ENCODE data around the gene CXCR1. TPM values are rescaled to one million over a fixed set of nuclear protein-coding genes. Genes with fewer than 3 reads are reported as not detected.

The CXCR1 gene
- polyA plus RNA-seq, 1 of the 3 experiments (the other 2 are of a cell fraction): not detected

GRCh38 chr2:218192902-218193430 lies 26.2 kb upstream of the CXCR1 start:
- Histone ChIP-seq H3K9me2 (no peaks in the 10 kb centered on the region), H3K27ac (ENCODE audit: low read depth in 2 of 2, low read length in 1 of 2) (no peak overlapping the region), H4K20me1 (ENCODE audit: insufficient read depth) (no peaks in the 10 kb centered on the region), H3K4me1 (ENCODE audit: control insufficient read depth in 1 of 2, insufficient read depth in 2 of 2, low read depth in 1 of 2, low read length in 1 of 2) (no peaks in the 10 kb centered on the region), H3K27me3 (ENCODE audit: insufficient read depth) (no peaks in the 10 kb centered on the region; the same call in 1 of the 2 replicates), H3K4me3 (ENCODE audit: low read depth in 2 of 2, low read length in 1 of 2) (no peak overlapping the region), H3K9me3 (no peaks in the 10 kb centered on the region), H3F3A (replicated peaks; ENCODE audit: insufficient read depth) (no peaks in the 10 kb centered on the region), H3K4me2 (no peak overlapping the region), H2AFZ (ENCODE audit: low read depth) (no peak overlapping the region), H3K9ac (no peak overlapping the region), H3K79me2 (ENCODE audit: insufficient read depth) (no peaks in the 10 kb centered on the region), H3K36me3 (replicated peaks in 1 of 2; ENCODE audit: control insufficient read depth in 1 of 2, insufficient read depth in 2 of 2, low read length in 1 of 2) (no peaks in the 10 kb centered on the region)
- CTCF ChIA-PET: no interaction called here
- POLR2A ChIA-PET: no interaction called here
- no peak for DNase-seq
- TF ChIP-seq POLR2AphosphoS5 (IDR thresholded peaks at IDR 0.05; ENCODE audit: low read depth, low read length) (no peak), RCOR1 (IDR thresholded peaks at IDR 0.05; ENCODE audit: low read length) (no peak), PBX3 (IDR thresholded peaks at IDR 0.05) (no peak), NRF1 (IDR thresholded peaks at IDR 0.05; ENCODE audit: low read depth, low read length) (no peak)
- TF ChIP-seq, protein P1, sequence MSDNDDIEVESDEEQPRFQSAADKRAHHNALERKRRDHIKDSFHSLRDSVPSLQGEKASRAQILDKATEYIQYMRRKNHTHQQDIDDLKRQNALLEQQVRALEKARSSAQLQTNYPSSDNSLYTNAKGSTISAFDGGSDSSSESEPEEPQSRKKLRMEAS (IDR thresholded peaks at IDR 0.05; ENCODE audit: low read depth): no peak
- WGBS (ENCODE audit: low lambda C conversion rate): 78% methylated on average over 3 of the region's 3 CpGs

- CTCF ChIA-PET: interaction anchor here (1.8 kb wide), 1 partner anchor 21 kb away, joined by 5 read pairs; no protein-coding TSS in a partner anchor
- TF ChIP-seq ZBTB33 (IDR thresholded peaks at IDR 0.05; ENCODE audit: borderline replicate concordance, low read depth) (no peak), CHD2 (IDR thresholded peaks at IDR 0.05; ENCODE audit: low read length, partially characterized antibody) (no peak), MXI1 (IDR thresholded peaks at IDR 0.05; ENCODE audit: low read depth, low read length) (no peak), NRF1 (IDR thresholded peaks at IDR 0.05; ENCODE audit: low read depth, low read length) (no peak), TAF1 (IDR thresholded peaks at IDR 0.05; ENCODE audit: borderline replicate concordance, low read depth, low read length) (no peak), GATA2 (CRISPR knock-in tag; IDR thresholded peaks at IDR 0.05) (no peak), EZH2phosphoT487 (IDR thresholded peaks at IDR 0.05; ENCODE audit: borderline replicate concordance, low read depth) (no peak), RCOR1 (IDR thresholded peaks at IDR 0.05; ENCODE audit: low read length) (no peak), YY1 (IDR thresholded peaks at IDR 0.05; ENCODE audit: low read depth) (no peak), MEF2A (IDR thresholded peaks at IDR 0.05; ENCODE audit: borderline replicate concordance, low read depth) (no peak), RXRA (IDR thresholded peaks at IDR 0.05; ENCODE audit: borderline replicate concordance, low read depth) (no peak), EP300 (IDR thresholded peaks at IDR 0.05; ENCODE audit: borderline replicate concordance in 1 of 2, low read depth in 1 of 2, low read length in 1 of 2) (no peak), USF2 (IDR thresholded peaks at IDR 0.05; ENCODE audit: borderline replicate concordance, low read depth, low read length) (no peak), FOSL2 (IDR thresholded peaks at IDR 0.05; ENCODE audit: borderline replicate concordance, low read depth) (no peak), POLR2AphosphoS5 (IDR thresholded peaks at IDR 0.05; ENCODE audit: low read depth, low read length) (no peak), TCF12 (IDR thresholded peaks at IDR 0.05) (no peak)
- TF ChIP-seq, protein P2, sequence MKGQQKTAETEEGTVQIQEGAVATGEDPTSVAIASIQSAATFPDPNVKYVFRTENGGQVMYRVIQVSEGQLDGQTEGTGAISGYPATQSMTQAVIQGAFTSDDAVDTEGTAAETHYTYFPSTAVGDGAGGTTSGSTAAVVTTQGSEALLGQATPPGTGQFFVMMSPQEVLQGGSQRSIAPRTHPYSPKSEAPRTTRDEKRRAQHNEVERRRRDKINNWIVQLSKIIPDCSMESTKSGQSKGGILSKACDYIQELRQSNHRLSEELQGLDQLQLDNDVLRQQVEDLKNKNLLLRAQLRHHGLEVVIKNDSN (IDR thresholded peaks at IDR 0.05; ENCODE audit: borderline replicate concordance, low read depth): no peak
- TF ChIP-seq, protein P1 (IDR thresholded peaks at IDR 0.05; ENCODE audit: low read depth): no peak
- WGBS (ENCODE audit: low lambda C conversion rate): 88% methylated on average over 2 of the region's 2 CpGs
Observed at GRCh38 chr2:218188528-218188927, 21.8 kb upstream of the CXCR1 start.

More at GRCh38 chr2:218188528-218188927, 21.8 kb upstream of the CXCR1 start:
- no peak for DNase-seq
- Histone ChIP-seq H3K9ac (no peak overlapping the region), H4K20me1 (ENCODE audit: insufficient read depth) (no peaks in the 10 kb centered on the region), H3K79me2 (ENCODE audit: insufficient read depth) (no peaks in the 10 kb centered on the region), H3K27me3 (ENCODE audit: insufficient read depth) (peaks cover 7% of the 10 kb centered on the region; the same call in 1 of the 2 replicates), H3K4me3 (ENCODE audit: low read depth in 2 of 2, low read length in 1 of 2) (no peak overlapping the region), H2AFZ (ENCODE audit: low read depth) (no peak overlapping the region), H3K4me2 (no peak overlapping the region), H3K9me2 (no peaks in the 10 kb centered on the region), H3K27ac (ENCODE audit: low read depth in 2 of 2, low read length in 1 of 2) (no peak overlapping the region), H3K9me3 (no peaks in the 10 kb centered on the region), H3F3A (replicated peaks; ENCODE audit: insufficient read depth) (no peaks in the 10 kb centered on the region), H3K36me3 (replicated peaks in 1 of 2; ENCODE audit: control insufficient read depth in 1 of 2, insufficient read depth in 2 of 2, low read length in 1 of 2) (no peaks in the 10 kb centered on the region), H3K4me1 (ENCODE audit: control insufficient read depth in 1 of 2, insufficient read depth in 2 of 2, low read depth in 1 of 2, low read length in 1 of 2) (no peaks in the 10 kb centered on the region)
- POLR2A ChIA-PET: no interaction called here

All from SK-N-SH (cell line).